Motor neuron (in vitro differentiated cells): ENCODE results near the gene HNRNPU. TPM values are rescaled to one million over a fixed set of nuclear protein-coding genes. Genes with fewer than 3 reads are reported as not detected.

Source experiments
- ATAC-seq, 8 experiments: fragments of 200-7000 bp; cut with Tn5 transposase; replicated peaks in 6 of 8; 2 replicates each; pipeline ENCODE4 v1.8.0; 2021; ENCODE audit warnings: mild to moderate bottlenecking in 8 of 8, moderate library complexity in 8 of 8
- H3K27ac ChIP-seq, 2 donors: fragments of 250-450 bp; sonication (Bioruptor Pico); 2 replicates each; pipeline ENCODE4 v1.9.0; 2021; ENCODE audit warnings: antibody characterized with exemption in 2 of 2, mild to moderate bottlenecking in 2 of 2, moderate library complexity in 1 of 2
- H3K4me1 ChIP-seq, 2 donors: fragments of 250-450 bp; sonication (Bioruptor Pico); replicated peaks in 1 of 2; 2 replicates each; pipeline ENCODE4 v1.6.1; 2021; ENCODE audit warnings: antibody characterized with exemption in 2 of 2, mild to moderate bottlenecking in 2 of 2, moderate library complexity in 1 of 2
- H3K4me3 ChIP-seq, 5 donors: fragments of 250-450 bp; sonication (Bioruptor Pico); 2 replicates each; pipeline ENCODE4 v1.9.0; 2021; ENCODE audit warnings: antibody characterized with exemption in 5 of 5, mild to moderate bottlenecking in 5 of 5, moderate library complexity in 4 of 5
- WGBS, 10 experiments: fragments of 450-650 bp; shearing (Covaris generic); methylation state at CpG; one replicate each; pipeline ENCODE4 v1.0.0; 2022; 5-methylcytosine and 5-hydroxymethylcytosine counted together
- in situ Hi-C, 9 experiments: fragments of 400-800 bp; cut with MboI; loops; one replicate each; pipeline ENCODE4 v1.15.0; 2021; ENCODE audit warnings: low sequenced_read_pairs in 9 of 9, low pct_unique_long_range_greater_than_20kb in 2 of 9; ENCODE audit not compliant: unreplicated experiment in 9 of 9
- total RNA-seq, 8 experiments: library from RNA; unstranded; fragments of 300-600 nt; gene quantifications; 2 replicates each; pipeline versions ENCODE4 v1.2.3 to v1.2.4, GENCODE V29; 2022

Gene HNRNPU
- total RNA-seq, 8 experiments from 2014 or later = 243 to 657 (median 314) TPM

DNA sequence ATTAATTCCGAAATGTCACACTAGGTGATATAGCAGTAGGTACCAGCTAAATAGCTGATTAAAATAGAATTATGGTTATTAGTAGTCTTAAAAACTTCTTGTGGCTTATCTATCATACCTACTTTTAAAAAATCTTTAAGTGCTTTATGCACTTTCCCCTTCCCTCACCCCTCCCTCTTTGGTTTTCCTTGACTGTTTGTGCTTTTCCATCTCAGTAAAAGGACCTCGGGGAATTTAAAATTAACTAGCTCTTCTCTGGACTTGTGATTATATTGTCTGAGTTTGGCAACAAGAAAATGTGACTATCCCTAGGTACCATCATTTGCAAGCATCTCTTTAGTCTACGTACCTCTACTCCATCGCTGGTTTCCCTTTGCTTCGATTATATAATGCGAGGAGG lies 17.7 kb downstream of the HNRNPU start:
- 88 to 100% (median 98%) methylated on average over 2 to 6 of the region's 6 CpGs; no CpG with 5 or more reads in 1 of the 10 experiments for WGBS, 10 experiments
- in situ Hi-C loops = no loop called here
- H3K4me3 ChIP-seq = no peak overlapping the region
- no peak overlapping the region for H3K27ac ChIP-seq
- peaks cover 0 to 5% of the 10 kb centered on the region in 2 donors for H3K4me1 ChIP-seq
- ATAC-seq = no peak

DNA sequence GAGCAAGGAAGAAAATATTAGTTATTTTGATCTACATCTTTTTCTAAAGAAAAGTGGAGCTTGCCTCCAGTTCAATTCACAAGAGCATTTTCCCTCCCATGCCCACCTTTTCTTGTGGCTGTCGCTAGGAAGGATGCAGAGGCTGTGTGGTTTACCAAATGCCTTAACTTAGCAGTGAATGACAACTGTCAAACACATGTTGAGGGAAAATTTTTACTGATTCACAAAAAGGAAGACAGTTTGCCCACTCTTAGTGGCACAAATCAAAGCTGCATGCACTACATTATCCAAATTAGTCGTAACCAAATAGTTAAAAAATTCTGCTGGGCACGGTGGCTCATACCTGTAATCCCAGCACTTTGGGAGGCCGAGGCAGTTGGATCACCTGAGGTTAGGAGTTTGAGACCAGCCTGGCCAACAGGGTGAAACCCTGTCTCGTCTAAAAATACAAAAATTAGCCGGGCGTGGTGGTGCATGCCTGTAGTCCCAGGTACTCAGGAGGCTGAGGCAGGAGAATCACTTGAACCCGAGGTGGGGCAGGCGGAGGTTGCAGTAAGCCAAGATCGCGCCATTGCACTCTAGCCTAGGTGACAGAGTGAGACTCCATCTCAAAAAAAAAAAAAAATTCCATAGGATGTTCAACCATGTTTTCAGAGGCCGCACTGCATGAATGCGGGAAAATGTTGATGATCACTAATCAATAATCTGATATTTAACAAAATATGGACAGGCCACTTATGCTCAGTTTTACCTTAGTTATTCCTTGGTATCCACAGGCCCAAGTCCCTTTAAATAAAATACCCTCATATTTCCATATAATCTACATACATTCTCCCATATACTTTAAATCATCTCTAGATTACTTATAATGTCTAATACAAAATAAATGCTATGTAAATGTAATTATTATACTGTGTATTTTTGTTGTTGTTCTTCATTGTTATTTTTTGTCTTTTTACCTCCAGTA lies 19.9 kb downstream of the HNRNPU start:
- Histone ChIP-seq H3K4me3 (no peak overlapping the region), H3K27ac (no peak overlapping the region), H3K4me1 (peaks cover 0 to 5% of the 10 kb centered on the region in 2 donors)
- 81 to 97% (median 93%) methylated on average over 2 to 13 of the region's 13 CpGs for WGBS, 10 experiments
- ATAC-seq = no peak
- in situ Hi-C loops = no loop called here

DNA sequence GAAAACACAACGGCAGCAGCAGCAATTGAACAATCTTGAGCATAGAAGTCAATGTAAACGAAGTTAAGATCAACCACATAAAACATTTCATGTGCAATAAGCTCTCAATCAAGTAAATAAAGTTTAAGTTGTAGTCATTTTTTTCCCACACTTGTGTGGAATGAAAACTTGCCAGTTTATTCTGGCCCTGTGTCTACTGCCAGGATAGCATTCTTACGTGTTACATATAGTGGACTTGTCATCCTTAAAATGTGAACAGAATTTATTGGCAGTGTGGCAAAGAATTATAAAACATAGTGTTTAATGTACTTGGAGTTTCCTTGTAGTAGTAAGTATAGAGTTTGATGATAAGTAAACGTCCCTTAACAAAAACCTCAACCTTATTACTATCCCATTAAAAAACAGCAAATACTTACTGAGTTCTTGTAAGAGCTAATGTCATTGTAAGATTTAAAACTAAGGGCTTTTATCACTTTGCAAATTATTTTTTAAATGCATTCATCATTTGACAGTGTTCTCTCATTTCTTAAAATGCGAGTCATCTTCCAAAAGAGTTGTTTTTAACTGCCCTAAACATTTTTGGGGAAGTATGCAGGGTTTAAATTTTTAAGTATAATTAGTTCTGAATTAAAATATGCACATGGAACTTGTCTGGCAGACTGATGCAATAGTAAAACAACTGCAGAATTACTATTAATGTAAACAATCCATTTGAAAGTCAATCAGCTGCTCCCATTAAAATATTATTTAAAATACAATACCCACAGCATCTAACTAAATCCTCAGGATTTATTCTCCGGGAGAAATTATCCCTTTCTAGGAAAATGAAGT lies 21.0 kb downstream of the HNRNPU start:
- no peak for ATAC-seq
- Histone ChIP-seq H3K4me1 (peaks cover 0 to 12% of the 10 kb centered on the region in 2 donors), H3K4me3 (no peak overlapping the region), H3K27ac (no peak overlapping the region)
- WGBS, 10 experiments = 56 to 97% (median 90%) methylated on average over 2 to 6 of the region's 6 CpGs
- in situ Hi-C loops = no loop called here

DNA sequence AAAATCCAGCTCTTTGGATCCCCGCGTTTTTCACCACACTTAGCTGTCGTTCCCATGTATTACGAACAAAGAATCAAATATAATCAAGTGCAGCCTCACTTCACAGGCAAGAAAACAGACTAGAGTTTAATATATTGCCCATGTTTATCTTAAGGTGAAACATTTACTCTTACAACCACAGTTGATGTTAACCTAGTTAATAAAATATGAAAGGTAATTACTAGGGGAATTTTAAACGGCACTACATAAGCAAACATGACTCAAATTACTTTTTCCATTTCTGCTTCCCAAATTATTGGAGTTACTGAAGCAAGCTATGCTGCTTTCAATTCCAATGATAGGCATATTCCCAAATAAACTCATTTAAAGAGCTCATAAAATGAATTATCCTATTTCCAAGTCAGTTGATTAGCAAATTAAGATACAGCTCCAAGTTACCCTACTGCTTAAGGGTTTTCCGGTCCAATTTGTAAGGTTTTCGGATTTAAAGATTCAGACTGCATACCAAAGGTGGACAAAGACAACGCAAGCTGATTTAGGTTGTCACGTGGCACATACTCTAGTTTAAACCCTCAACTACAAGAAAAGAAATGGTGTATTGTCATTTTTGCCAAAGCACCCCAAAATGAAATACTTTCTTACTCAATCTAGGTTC lies 22.9 kb downstream of the HNRNPU start:
- no peak for ATAC-seq
- Histone ChIP-seq H3K27ac (no peak overlapping the region), H3K4me1 (peaks cover 12 to 25% of the 10 kb centered on the region in 2 donors), H3K4me3 (no peak overlapping the region)
- in situ Hi-C loops = no loop called here
- WGBS, 10 experiments = 80 to 96% (median 89%) methylated on average over 6 to 9 of the region's 9 CpGs

DNA sequence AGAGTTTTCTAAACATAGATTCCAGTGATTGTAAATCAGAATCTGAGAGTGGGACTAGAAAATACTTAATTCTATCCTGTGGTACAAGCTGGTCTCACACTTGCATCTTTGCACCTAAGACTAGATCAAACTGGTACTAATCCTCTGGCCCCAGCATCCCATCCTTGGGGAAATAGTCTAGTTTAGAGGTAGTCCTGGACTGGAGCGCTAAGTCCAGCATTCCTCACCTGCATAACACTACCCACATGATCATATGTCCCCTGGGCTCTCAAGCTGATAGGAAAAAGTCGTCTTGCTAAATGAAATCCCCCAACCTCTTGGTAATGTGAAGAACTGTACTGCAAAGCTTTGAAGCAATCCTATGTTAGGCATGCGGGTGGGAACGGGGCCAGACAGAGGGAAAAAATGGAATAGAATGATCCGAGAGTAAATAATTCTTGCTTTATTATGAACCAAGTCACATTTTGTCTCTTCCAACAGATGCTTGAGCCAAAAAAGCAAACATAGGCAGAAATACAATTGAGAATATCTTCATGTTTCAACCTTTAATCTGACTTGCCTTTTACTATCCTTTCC lies 24.0 kb downstream of the HNRNPU start:
- Histone ChIP-seq H3K4me1 (peaks cover 12 to 25% of the 10 kb centered on the region in 2 donors), H3K4me3 (no peak overlapping the region), H3K27ac (no peak overlapping the region)
- in situ Hi-C loops = no loop called here
- no peak for ATAC-seq
- WGBS, 10 experiments = 43 to 100% (median 78%) methylated on average over 2 to 5 of the region's 5 CpGs; no CpG with 5 or more reads in 1 of the 10 experiments

DNA sequence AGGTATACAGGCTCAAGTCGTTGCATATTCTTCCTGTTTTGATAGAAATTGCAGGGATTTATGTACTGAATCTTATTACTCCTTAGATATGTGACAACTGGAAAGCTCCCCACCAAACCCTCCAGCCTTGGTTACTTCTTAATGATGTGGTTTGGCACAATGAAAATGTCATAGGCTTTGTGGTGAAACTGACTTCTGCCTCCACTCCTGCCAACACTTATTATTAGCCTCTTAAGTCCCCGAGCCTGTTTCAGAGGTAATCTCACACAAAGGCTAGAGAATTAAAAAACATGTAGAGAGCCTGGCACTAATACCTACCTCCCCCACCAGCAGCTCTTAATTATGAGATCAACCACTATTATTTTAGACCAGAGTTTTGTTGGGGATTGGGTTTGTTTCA lies 24.7 kb downstream of the HNRNPU start:
- no peak overlapping the region for H3K27ac ChIP-seq
- in situ Hi-C loops = no loop called here
- 57 to 94% (median 89%) methylated on average over 1 to 2 of the region's 2 CpGs; no CpG with 5 or more reads in 5 of the 10 experiments for WGBS, 10 experiments
- H3K4me3 ChIP-seq = no peak overlapping the region
- no peak for ATAC-seq
- H3K4me1 ChIP-seq = peaks cover 12 to 25% of the 10 kb centered on the region in 2 donors

DNA sequence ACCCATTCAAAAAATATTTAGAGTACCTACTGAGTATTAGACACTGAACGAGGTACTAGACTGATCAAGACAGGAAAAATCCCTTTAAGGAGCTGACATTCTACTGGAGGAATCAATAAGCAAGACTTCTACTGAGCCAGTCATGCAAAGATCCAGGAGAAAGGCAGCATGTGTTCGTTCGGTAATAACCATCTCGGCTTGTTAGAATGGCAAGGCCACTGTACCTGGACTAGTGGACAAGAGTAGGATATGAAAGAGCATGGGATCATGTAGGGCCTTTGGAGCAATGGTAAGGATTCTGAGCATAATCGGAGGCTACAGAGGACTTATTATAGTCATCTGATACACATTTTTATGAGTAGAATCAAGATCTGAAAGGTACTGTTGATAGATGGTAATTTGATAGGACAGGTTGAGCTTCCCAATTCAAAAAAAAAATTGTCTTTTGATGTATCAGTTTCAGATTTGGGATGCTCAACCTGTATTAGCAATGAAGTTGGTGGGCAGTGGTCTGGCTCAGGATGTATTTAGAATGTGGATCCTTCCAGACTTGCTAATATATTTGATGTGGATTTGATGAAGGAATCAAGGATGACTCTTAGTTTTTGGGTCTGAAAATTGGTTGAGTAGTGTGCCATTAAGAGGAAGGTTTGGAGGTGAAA lies 26.6 kb downstream of the HNRNPU start:
- Histone ChIP-seq H3K4me3 (peak overlapping the region; percentile 57 to 85 (median 67)), H3K4me1 (peaks cover 21 to 28% of the 10 kb centered on the region in 2 donors), H3K27ac (no peak overlapping the region)
- 74 to 83% (median 80%) methylated on average over 1 to 5 of the region's 5 CpGs; no CpG with 5 or more reads in 3 of the 10 experiments for WGBS, 10 experiments
- no peak for ATAC-seq
- in situ Hi-C loops = no loop called here

DNA sequence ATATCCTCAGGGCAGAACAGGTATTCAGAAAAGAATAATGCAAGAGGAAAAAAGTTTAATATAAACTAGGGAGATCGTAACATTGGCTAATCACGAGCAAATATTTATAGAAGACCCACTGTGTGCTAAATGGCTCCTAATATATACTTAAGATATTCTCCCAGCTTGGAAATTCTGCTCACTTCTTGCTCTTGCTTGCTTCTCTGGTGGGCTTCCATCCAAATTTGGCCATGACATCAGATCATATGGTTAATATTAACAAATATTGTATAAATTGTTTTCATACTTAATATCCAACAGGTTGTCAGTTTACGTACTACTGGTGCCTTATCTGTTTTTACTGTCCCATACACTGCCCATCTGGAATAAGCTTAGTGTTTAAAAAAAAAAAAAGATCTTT lies 27.8 kb downstream of the HNRNPU start:
- 0 to 24% (median 8%) methylated on average over 2 to 3 of the region's 3 CpGs; no CpG with 5 or more reads in 3 of the 10 experiments for WGBS, 10 experiments
- H3K27ac ChIP-seq = peak overlapping the region; percentile 99
- ATAC-seq = no peak

DNA sequence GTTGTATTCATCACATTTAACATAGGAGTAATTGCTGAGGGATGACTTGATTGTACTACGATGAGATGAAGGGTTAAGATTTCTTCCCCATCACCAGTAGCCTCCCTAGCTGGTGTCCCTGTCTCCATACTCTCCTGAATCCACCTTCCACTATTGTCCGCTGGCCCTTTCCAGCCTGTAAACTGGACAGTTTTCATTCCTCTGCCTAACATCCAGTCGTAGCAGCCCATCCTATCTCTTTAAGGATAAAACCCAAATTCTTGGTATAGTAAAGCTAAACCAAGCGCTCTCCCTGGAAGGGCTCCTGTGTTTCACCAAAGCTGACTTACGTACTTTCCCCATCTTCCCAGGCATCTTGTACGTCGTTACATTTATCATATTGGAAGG lies 28.2 kb downstream of the HNRNPU start:
- Histone ChIP-seq H3K4me1 (peaks cover 21 to 28% of the 10 kb centered on the region in 2 donors), H3K27ac (peak overlapping the region; percentile 99), H3K4me3 (peak overlapping the region; percentile 57 to 85 (median 67))
- 0 to 3% (median 0%) methylated on average over 1 to 7 of the region's 7 CpGs; no CpG with 5 or more reads in 1 of the 10 experiments for WGBS, 10 experiments
- ATAC-seq = peak in 2 of 8 experiments; percentile 1
- in situ Hi-C loops = no loop called here

More for the DNA sequence above, 27.8 kb downstream of the HNRNPU start:
- Histone ChIP-seq H3K4me1 (peaks cover 21 to 28% of the 10 kb centered on the region in 2 donors), H3K4me3 (peak overlapping the region; percentile 57 to 85 (median 67))
- in situ Hi-C loops = no loop called here

DNA sequence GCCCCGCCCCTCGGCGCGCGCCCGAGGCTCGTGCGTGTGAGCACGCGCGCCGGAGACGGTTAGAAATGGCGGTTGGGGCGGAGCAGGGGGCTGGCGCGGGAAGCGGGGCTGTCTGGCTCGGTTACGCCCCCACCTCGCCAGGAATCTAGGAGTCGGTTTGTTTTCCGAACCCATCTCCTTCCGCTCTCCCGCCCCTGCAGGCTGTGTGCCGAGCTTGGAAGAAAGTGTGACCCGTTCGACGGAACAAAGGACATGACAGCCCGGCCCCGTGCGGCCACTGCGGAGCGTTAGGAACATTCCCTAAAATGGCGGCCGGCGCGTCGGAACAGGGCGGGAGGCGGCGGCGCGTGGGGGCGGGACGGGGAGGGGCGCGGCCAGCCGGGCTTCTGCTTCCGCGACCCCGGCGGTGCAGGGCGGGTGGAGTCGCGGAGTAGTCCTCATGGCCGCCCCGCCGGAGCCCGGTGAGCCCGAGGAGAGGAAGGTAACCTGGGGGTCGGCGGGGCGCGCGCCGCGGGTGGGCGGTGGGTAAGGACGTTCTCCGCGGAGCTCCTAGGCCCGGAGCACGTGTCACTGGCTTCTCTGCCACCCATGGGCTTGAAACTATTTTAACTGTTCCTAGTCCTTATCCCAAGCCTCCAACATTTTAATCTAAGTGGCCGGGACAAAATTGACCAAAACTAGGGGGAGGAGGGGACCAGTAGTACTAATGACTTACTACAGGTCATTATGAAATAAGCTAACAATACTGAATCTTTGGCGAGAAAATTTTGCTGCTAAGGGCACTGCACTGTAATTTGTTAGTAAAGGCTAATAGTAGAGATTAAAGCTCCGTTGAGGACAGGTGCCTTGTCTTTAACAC lies 28.8 kb downstream of the HNRNPU start, which contains the start of gene COX20:
Gene COX20 (plus strand): TSS at position 383 of the 859 bp plus-strand sequence. CDS start 57 bp downstream, at position 440.
- 0 to 3% (median 0%) methylated on average over 1 to 7 of the region's 77 CpGs; no CpG with 5 or more reads in 2 of the 10 experiments for WGBS, 10 experiments
- Histone ChIP-seq H3K4me3 (peak within 1 kb of the TSS; percentile 57 to 85 (median 67)), H3K27ac (peak within 1 kb of the TSS; percentile 99), H3K4me1 (peaks cover 21 to 28% of the 10 kb centered on the region in 2 donors)
- ATAC-seq = peak; percentile 56 to 75 (median 70)
- in situ Hi-C loops = no loop called here
